Measurements from ENCODE around the gene LIX1.

DNA sequence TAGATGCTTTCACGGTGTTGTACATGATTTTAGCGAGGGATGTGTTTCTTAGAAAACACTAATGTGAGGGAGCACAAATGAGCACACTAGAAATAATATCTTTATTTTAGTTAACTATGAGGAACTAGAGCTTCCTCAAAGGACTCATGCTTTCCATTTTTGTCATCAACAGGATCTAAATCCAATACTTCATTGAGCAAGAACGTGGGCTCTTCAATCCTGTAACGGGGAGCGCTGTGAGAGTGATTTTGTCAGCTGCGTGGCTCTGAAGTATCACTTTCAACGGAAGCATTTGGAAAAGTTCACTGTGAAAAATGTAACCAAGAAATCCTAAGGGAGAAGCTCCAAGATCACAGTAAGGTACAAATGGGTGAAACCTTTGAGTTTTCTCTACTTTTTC is 93.2 kb downstream of the LIX1 start:
- TF ChIP-seq, protein P1, sequence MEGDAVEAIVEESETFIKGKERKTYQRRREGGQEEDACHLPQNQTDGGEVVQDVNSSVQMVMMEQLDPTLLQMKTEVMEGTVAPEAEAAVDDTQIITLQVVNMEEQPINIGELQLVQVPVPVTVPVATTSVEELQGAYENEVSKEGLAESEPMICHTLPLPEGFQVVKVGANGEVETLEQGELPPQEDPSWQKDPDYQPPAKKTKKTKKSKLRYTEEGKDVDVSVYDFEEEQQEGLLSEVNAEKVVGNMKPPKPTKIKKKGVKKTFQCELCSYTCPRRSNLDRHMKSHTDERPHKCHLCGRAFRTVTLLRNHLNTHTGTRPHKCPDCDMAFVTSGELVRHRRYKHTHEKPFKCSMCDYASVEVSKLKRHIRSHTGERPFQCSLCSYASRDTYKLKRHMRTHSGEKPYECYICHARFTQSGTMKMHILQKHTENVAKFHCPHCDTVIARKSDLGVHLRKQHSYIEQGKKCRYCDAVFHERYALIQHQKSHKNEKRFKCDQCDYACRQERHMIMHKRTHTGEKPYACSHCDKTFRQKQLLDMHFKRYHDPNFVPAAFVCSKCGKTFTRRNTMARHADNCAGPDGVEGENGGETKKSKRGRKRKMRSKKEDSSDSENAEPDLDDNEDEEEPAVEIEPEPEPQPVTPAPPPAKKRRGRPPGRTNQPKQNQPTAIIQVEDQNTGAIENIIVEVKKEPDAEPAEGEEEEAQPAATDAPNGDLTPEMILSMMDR (conservative IDR thresholded peaks at IDR 0.05 in 1 of 2, IDR thresholded peaks at IDR 0.05 in 1 of 2; ENCODE audit: low read depth in 1 of 2, low read length in 2 of 2) = no peak
- no peak for TF ChIP-seq EZH2 (IDR thresholded peaks at IDR 0.05; ENCODE audit: low read length, missing control alignments)
